ENCODE data around the gene CERCAM. TPM values are rescaled to one million over a fixed set of nuclear protein-coding genes. Genes with fewer than 3 reads are reported as not detected.

Gene CERCAM
- total and polyA plus RNA-seq, 4 experiments from 2014 or later: 0.29 to 0.64 (median 0.38) TPM; not detected in 1

GRCh38 chr9:128405077-128405779 lies 15.4 kb upstream of the CERCAM start:
- ChIA-PET CTCF (ENCODE audit: partially characterized antibody) (no interaction called here), POLR2A (ENCODE audit: partially characterized antibody) (no interaction called here)
- no peak overlapping the region for H3K27ac Mint-ChIP-seq

GRCh38 chr9:128405780-128406171 lies 14.9 kb upstream of the CERCAM start:
- CTCF ChIA-PET (ENCODE audit: partially characterized antibody): interaction anchor here (1.6 kb wide), 1 partner anchor 14 kb away, joined by 5 read pairs; no protein-coding TSS in a partner anchor

More at GRCh38 chr9:128405077-128405779, 15.4 kb upstream of the CERCAM start:
- Mint-ChIP-seq H3K9me3 (no peaks in the 10 kb centered on the region), H3K4me1 (no peaks in the 10 kb centered on the region), H3K36me3 (no peaks in the 10 kb centered on the region), H3K27me3 (peaks cover 10 to 20% of the 10 kb centered on the region in 2 donors), H3K4me3 (no peak overlapping the region)
- H3K9me3 ChIP-seq (ENCODE audit: control insufficient read depth in 1 of 2, low read length in 2 of 2): no peaks in the 10 kb centered on the region
- H3K36me3 ChIP-seq (ENCODE audit: insufficient read depth, low read length): no peaks in the 10 kb centered on the region
- H3K27ac ChIP-seq (ENCODE audit: low read depth, low read length): no peak overlapping the region
- H3K4me1 ChIP-seq (ENCODE audit: insufficient read depth, low read length): no peaks in the 10 kb centered on the region
- H3K27me3 ChIP-seq (ENCODE audit: insufficient read depth, low read length): no peaks in the 10 kb centered on the region
- intact Hi-C loops (cut with micrococcal nuclease): no loop called here
- H3K4me3 ChIP-seq (ENCODE audit: low read length in 2 of 2): no peak overlapping the region
- DNase-seq: no peak

GRCh38 chr9:128406848-128407391 lies 13.7 kb upstream of the CERCAM start:
- DNase-seq: no peak
- Mint-ChIP-seq H3K9me3 (no peaks in the 10 kb centered on the region), H3K4me1 (no peaks in the 10 kb centered on the region), H3K4me3 (no peak overlapping the region), H3K36me3 (no peaks in the 10 kb centered on the region), H3K27me3 (peaks cover 11 to 28% of the 10 kb centered on the region in 2 donors), H3K27ac (no peak overlapping the region)
- Histone ChIP-seq H3K9me3 (ENCODE audit: control insufficient read depth in 1 of 2, low read length in 2 of 2) (no peaks in the 10 kb centered on the region), H3K27me3 (ENCODE audit: insufficient read depth, low read length) (no peaks in the 10 kb centered on the region), H3K4me1 (ENCODE audit: insufficient read depth, low read length) (no peaks in the 10 kb centered on the region), H3K4me3 (ENCODE audit: low read length in 2 of 2) (no peak overlapping the region), H3K27ac (ENCODE audit: low read depth, low read length) (no peak overlapping the region), H3K36me3 (ENCODE audit: insufficient read depth, low read length) (no peaks in the 10 kb centered on the region)
- ChIA-PET CTCF (ENCODE audit: partially characterized antibody) (interaction anchor here (0.7 to 1.6 kb wide), 3 partner anchors 13 to 599 kb away, joined by 3 to 5 read pairs (median 4); no protein-coding TSS in a partner anchor), POLR2A (ENCODE audit: partially characterized antibody) (no interaction called here)
- intact Hi-C loops (cut with micrococcal nuclease): no loop called here

More at GRCh38 chr9:128405780-128406171, 14.9 kb upstream of the CERCAM start:
- Mint-ChIP-seq H3K9me3 (no peaks in the 10 kb centered on the region), H3K4me3 (no peak overlapping the region), H3K36me3 (no peaks in the 10 kb centered on the region), H3K4me1 (no peaks in the 10 kb centered on the region), H3K27me3 (peaks cover 11 to 20% of the 10 kb centered on the region in 2 donors), H3K27ac (no peak overlapping the region)
- no peaks in the 10 kb centered on the region for H3K36me3 ChIP-seq (ENCODE audit: insufficient read depth, low read length)
- intact Hi-C loops (cut with micrococcal nuclease): no loop called here
- no peaks in the 10 kb centered on the region for H3K9me3 ChIP-seq (ENCODE audit: control insufficient read depth in 1 of 2, low read length in 2 of 2)
- no peaks in the 10 kb centered on the region for H3K27me3 ChIP-seq (ENCODE audit: insufficient read depth, low read length)
- no peak overlapping the region for H3K27ac ChIP-seq (ENCODE audit: low read depth, low read length)
- H3K4me1 ChIP-seq (ENCODE audit: insufficient read depth, low read length): no peaks in the 10 kb centered on the region
- no peak for DNase-seq
- POLR2A ChIA-PET (ENCODE audit: partially characterized antibody): no interaction called here
- H3K4me3 ChIP-seq (ENCODE audit: low read length in 2 of 2): no peak overlapping the region

- Histone ChIP-seq H3K4me3 (ENCODE audit: low read length in 2 of 2) (no peak overlapping the region), H3K4me1 (ENCODE audit: insufficient read depth, low read length) (no peaks in the 10 kb centered on the region), H3K9me3 (ENCODE audit: control insufficient read depth in 1 of 2, low read length in 2 of 2) (no peaks in the 10 kb centered on the region), H3K36me3 (ENCODE audit: insufficient read depth, low read length) (no peaks in the 10 kb centered on the region), H3K27me3 (ENCODE audit: insufficient read depth, low read length) (no peaks in the 10 kb centered on the region), H3K27ac (ENCODE audit: low read depth, low read length) (no peak overlapping the region)
- no peak overlapping the region for H3K27ac Mint-ChIP-seq
- ChIA-PET CTCF (ENCODE audit: partially characterized antibody) (interaction anchor here (2.8 kb wide), 1 partner anchor 11 kb away, joined by 12 read pairs; the partner anchor contains the start of gene CERCAM), POLR2A (ENCODE audit: partially characterized antibody) (no interaction called here)
- no peak for DNase-seq
- H3K27me3 Mint-ChIP-seq: peaks cover 15 to 33% of the 10 kb centered on the region in 2 donors
- peaks cover 0 to 1% (median 0%) of the 10 kb centered on the region in 4 donors for H3K4me1 Mint-ChIP-seq
- H3K9me3 Mint-ChIP-seq: no peaks in the 10 kb centered on the region
- no peak overlapping the region for H3K4me3 Mint-ChIP-seq
- intact Hi-C loops (cut with micrococcal nuclease): no loop called here
- H3K36me3 Mint-ChIP-seq: no peaks in the 10 kb centered on the region
These were observed 11.7 kb upstream of the CERCAM start for GRCh38 chr9:128408963-128409431.

GRCh38 chr9:128409450-128409849 lies 11.2 kb upstream of the CERCAM start:
- H3K27me3 ChIP-seq (ENCODE audit: insufficient read depth, low read length): no peaks in the 10 kb centered on the region
- H3K4me3 ChIP-seq (ENCODE audit: low read length in 2 of 2): no peak overlapping the region
- no peaks in the 10 kb centered on the region for H3K4me1 ChIP-seq (ENCODE audit: insufficient read depth, low read length)
- CTCF ChIA-PET (ENCODE audit: partially characterized antibody): interaction anchor here (0.7 to 2.8 kb wide), 2 partner anchors 8 to 10 kb away, joined by 5 to 12 read pairs; partner anchors contain the start of gene CERCAM
- Mint-ChIP-seq H3K36me3 (no peaks in the 10 kb centered on the region), H3K4me1 (peaks cover 0 to 1% (median 0%) of the 10 kb centered on the region in 4 donors), H3K9me3 (no peaks in the 10 kb centered on the region), H3K27ac (no peak overlapping the region), H3K4me3 (no peak overlapping the region), H3K27me3 (peaks cover 17 to 34% of the 10 kb centered on the region in 2 donors)
- POLR2A ChIA-PET (ENCODE audit: partially characterized antibody): no interaction called here
- H3K36me3 ChIP-seq (ENCODE audit: insufficient read depth, low read length): no peaks in the 10 kb centered on the region
- no peak for DNase-seq
- intact Hi-C loops (cut with micrococcal nuclease): no loop called here
- no peak overlapping the region for H3K27ac ChIP-seq (ENCODE audit: low read depth, low read length)
- no peaks in the 10 kb centered on the region for H3K9me3 ChIP-seq (ENCODE audit: control insufficient read depth in 1 of 2, low read length in 2 of 2)

- CTCF ChIA-PET (ENCODE audit: partially characterized antibody): interaction anchor here (0.7 to 2.8 kb wide), 2 partner anchors 8 to 10 kb away, joined by 5 to 12 read pairs; partner anchors contain the start of gene CERCAM
- Histone ChIP-seq H3K4me1 (ENCODE audit: insufficient read depth, low read length) (no peaks in the 10 kb centered on the region), H3K9me3 (ENCODE audit: control insufficient read depth in 1 of 2, low read length in 2 of 2) (no peaks in the 10 kb centered on the region), H3K36me3 (ENCODE audit: insufficient read depth, low read length) (no peaks in the 10 kb centered on the region), H3K27me3 (ENCODE audit: insufficient read depth, low read length) (no peaks in the 10 kb centered on the region), H3K27ac (ENCODE audit: low read depth, low read length) (no peak overlapping the region), H3K4me3 (ENCODE audit: low read length in 2 of 2) (no peak overlapping the region)
- no peak overlapping the region for H3K4me3 Mint-ChIP-seq
- intact Hi-C loops (cut with micrococcal nuclease): no loop called here
- H3K36me3 Mint-ChIP-seq: no peaks in the 10 kb centered on the region
- peaks cover 0 to 1% (median 0%) of the 10 kb centered on the region in 4 donors for H3K4me1 Mint-ChIP-seq
- no peaks in the 10 kb centered on the region for H3K9me3 Mint-ChIP-seq
- no peak overlapping the region for H3K27ac Mint-ChIP-seq
- DNase-seq: no peak
- POLR2A ChIA-PET (ENCODE audit: partially characterized antibody): no interaction called here
- H3K27me3 Mint-ChIP-seq: peaks cover 22 to 40% of the 10 kb centered on the region in 2 donors
These were observed 10.7 kb upstream of the CERCAM start for GRCh38 chr9:128409978-128410377.

GRCh38 chr9:128411364-128412119 lies 9.1 kb upstream of the CERCAM start:
- Mint-ChIP-seq H3K9me3 (no peaks in the 10 kb centered on the region), H3K36me3 (no peaks in the 10 kb centered on the region), H3K27me3 (peaks cover 27 to 47% of the 10 kb centered on the region in 2 donors), H3K27ac (no peak overlapping the region), H3K4me1 (peaks cover 0 to 1% (median 0%) of the 10 kb centered on the region in 4 donors), H3K4me3 (no peak overlapping the region)
- Histone ChIP-seq H3K27ac (ENCODE audit: low read depth, low read length) (no peak overlapping the region), H3K27me3 (ENCODE audit: insufficient read depth, low read length) (peaks cover 10% of the 10 kb centered on the region), H3K4me3 (ENCODE audit: low read length in 2 of 2) (no peak overlapping the region), H3K9me3 (ENCODE audit: control insufficient read depth in 1 of 2, low read length in 2 of 2) (no peaks in the 10 kb centered on the region), H3K4me1 (ENCODE audit: insufficient read depth, low read length) (no peaks in the 10 kb centered on the region), H3K36me3 (ENCODE audit: insufficient read depth, low read length) (no peaks in the 10 kb centered on the region)
- no peak for DNase-seq
- CTCF ChIA-PET (ENCODE audit: partially characterized antibody): interaction anchor here (0.9 to 2.8 kb wide), 3 partner anchors 8 to 116 kb away, joined by 3 to 12 read pairs (median 10); partner anchors contain the start of gene CERCAM
- POLR2A ChIA-PET (ENCODE audit: partially characterized antibody): interaction anchor here (0.8 to 1.3 kb wide), 3 partner anchors 8 to 50 kb away, joined by 3 to 4 read pairs (median 3); no protein-coding TSS in a partner anchor
- intact Hi-C loops (cut with micrococcal nuclease): loop anchor here (1.0 kb wide), 2 partner anchors 49 to 116 kb away; no protein-coding TSS in a partner anchor

All from CD4-positive, alpha-beta memory T cell (primary cell).